Thyroid gland (tissue), 4 donors: ENCODE measurements around the gene LILRB1. TPM values are rescaled to one million over a fixed set of nuclear protein-coding genes. Genes with fewer than 3 reads are reported as not detected.
"Not testable (repeated sequence)": the region's sequence is repeated elsewhere in the genome, so short reads cannot be mapped to it uniquely, and the experiment has no call there.

Experiments
- DNase-seq, 2 donors: peaks; one replicate each; pipeline ENCODE4 v3.0.0-alpha.2; 2019
- H3K27ac ChIP-seq, 3 donors: fragments of 200-600 bp; sonication (generic); 1 replicate in 2 of 3; 2 replicates in 1 of 3; pipeline ENCODE4 v1.5.1; 2016 to 2019; ENCODE audit warnings: mild to moderate bottlenecking in 1 of 3, moderate library complexity in 1 of 3
- H3K27me3 ChIP-seq: fragments of 200-600 bp; sonication (generic); one replicate; pipeline ENCODE4 v1.5.1; 2019
- H3K36me3 ChIP-seq, 2 donors: fragments of 200-600 bp; sonication (generic); one replicate each; pipeline ENCODE4 v1.5.1; 2016 to 2019
- H3K4me1 ChIP-seq, 2 donors: fragments of 200-600 bp; sonication (generic); one replicate each; pipeline ENCODE4 v1.5.1; 2017 to 2019
- H3K4me3 ChIP-seq, 3 donors: fragments of 200-600 bp; sonication (generic); replicated peaks in 1 of 3; 1 replicate in 2 of 3; 2 replicates in 1 of 3; pipeline ENCODE4 v1.5.1; 2016; ENCODE audit warnings: mild to moderate bottlenecking in 1 of 3
- H3K9me3 ChIP-seq: fragments of 200-600 bp; sonication (generic); one replicate; pipeline ENCODE4 v1.5.1; 2017
- CTCF ChIP-seq, 6 experiments: fragments of 200-600 bp in 3 of 6; fragments of 450-650 bp in 3 of 6; sonication (generic) in 3 of 6; IDR thresholded peaks; one replicate each; pipeline ENCODE4 v1.5.1; 2016 to 2019; ENCODE audit warnings: antibody characterized with exemption in 6 of 6, mild to moderate bottlenecking in 2 of 6, inconsistent platforms in 1 of 6, moderate library complexity in 1 of 6
- POLR2A ChIP-seq, 2 donors: fragments of 450-650 bp; IDR thresholded peaks; one replicate each; pipeline ENCODE4 v1.6.1; 2017; ENCODE audit warnings: antibody characterized with exemption in 2 of 2, mild to moderate bottlenecking in 2 of 2, moderate library complexity in 1 of 2
- WGBS, 2 donors: methylation state at CpG; one replicate each; pipeline ENCODE4 v1.1.5; 2017; 5-methylcytosine and 5-hydroxymethylcytosine counted together
- intact Hi-C: fragments of 100-400 bp; cut with DNase I; formaldehyde crosslinking; loops from one replicate; pipeline ENCODE4 v1.15.1; 2023
- total RNA-seq, 4 donors: library from RNA; depleted of rRNA; stranded (reverse); fragments of >200 nt; gene quantifications; one replicate each; pipeline ENCODE4 v1.2.3, GENCODE V29; 2016

LILRB1 gene
- total RNA-seq: 1 to 10 TPM in 1 of 4 donors, under 1 TPM in 3; 0.13 to 1.5 (median 0.44) TPM

GRCh38 chr19:54630262-54630661 is at the start of gene LILRB1:
TSS of gene LILRB1 (plus strand) at chr19:54630484. CDS start at chr19:54631074, 590 bp downstream.
- H3K9me3 ChIP-seq, DNase-seq, H3K27ac ChIP-seq, intact Hi-C loops, H3K4me1 ChIP-seq, H3K4me3 ChIP-seq, H3K36me3 ChIP-seq, H3K27me3 ChIP-seq: not testable (repeated sequence)
- 75 to 81% methylated on average over 9 of the region's 9 CpGs for WGBS, 2 donors

GRCh38 chr19:54586397-54586796 is 43.9 kb upstream of the LILRB1 start:
- Histone ChIP-seq H3K27me3 (no peaks in the 10 kb centered on the region), H3K36me3 (no peaks in the 10 kb centered on the region), H3K4me1 (no peaks in the 10 kb centered on the region), H3K27ac (no peak overlapping the region), H3K4me3 (no peak overlapping the region), H3K9me3 (no peaks in the 10 kb centered on the region)
- no peak for DNase-seq
- TF ChIP-seq POLR2A (IDR thresholded peaks at IDR 0.05): no peak
- no peak for TF ChIP-seq CTCF (IDR thresholded peaks at IDR 0.05)
- intact Hi-C loops: loop anchor here (5.0 kb wide), 1 partner anchor 304 kb away; the partner anchor contains the start of gene LILRB2
- 65 to 80% methylated on average over 5 of the region's 5 CpGs for WGBS, 2 donors

- intact Hi-C loops: loop anchor here (5.0 kb wide), 1 partner anchor 305 kb away; the partner anchor contains the start of gene LILRB2
- DNase-seq: no peak
- Histone ChIP-seq H3K4me1 (no peaks in the 10 kb centered on the region), H3K4me3 (no peak overlapping the region), H3K9me3 (no peaks in the 10 kb centered on the region), H3K27me3 (no peaks in the 10 kb centered on the region), H3K36me3 (no peaks in the 10 kb centered on the region), H3K27ac (no peak overlapping the region)
- no peak for TF ChIP-seq CTCF (IDR thresholded peaks at IDR 0.05)
- TF ChIP-seq POLR2A (IDR thresholded peaks at IDR 0.05): no peak
- WGBS, 2 donors: 69 to 70% methylated on average over 6 to 7 of the region's 7 CpGs
Observed at GRCh38 chr19:54587026-54587425, 43.3 kb upstream of the LILRB1 start.

- H3K4me1 ChIP-seq, H3K27ac ChIP-seq, intact Hi-C loops, H3K4me3 ChIP-seq, H3K9me3 ChIP-seq, H3K27me3 ChIP-seq, DNase-seq, H3K36me3 ChIP-seq: not testable (repeated sequence)
- 66 to 71% methylated on average over 6 of the region's 6 CpGs for WGBS, 2 donors
Observed at GRCh38 chr19:54593445-54593844, 36.8 kb upstream of the LILRB1 start, which contains the start of gene LILRA1. TSS of gene LILRA1 (plus strand) at chr19:54593632. CDS start at chr19:54594245, 613 bp downstream.

- WGBS, 2 donors: 65 to 66% methylated on average over 5 to 6 of the region's 9 CpGs
- H3K27me3 ChIP-seq, intact Hi-C loops, H3K4me3 ChIP-seq, H3K9me3 ChIP-seq, H3K4me1 ChIP-seq, H3K27ac ChIP-seq, H3K36me3 ChIP-seq, DNase-seq: not testable (repeated sequence)
Observed at GRCh38 chr19:54593931-54594626, 36.2 kb upstream of the LILRB1 start.

GRCh38 chr19:54594737-54595136 is 35.5 kb upstream of the LILRB1 start:
- H3K27ac ChIP-seq: no peak overlapping the region
- H3K36me3 ChIP-seq: no peaks in the 10 kb centered on the region
- no peaks in the 10 kb centered on the region for H3K4me1 ChIP-seq
- no peak for DNase-seq
- no peak overlapping the region for H3K4me3 ChIP-seq
- intact Hi-C loops: no loop called here
- no peaks in the 10 kb centered on the region for H3K9me3 ChIP-seq
- TF ChIP-seq POLR2A (IDR thresholded peaks at IDR 0.05) (no peak), CTCF (IDR thresholded peaks at IDR 0.05) (no peak)
- H3K27me3 ChIP-seq: no peaks in the 10 kb centered on the region
- 93% methylated on average over 5 of the region's 5 CpGs; no CpG with 5 or more reads in 1 of the 2 donors for WGBS, 2 donors

- DNase-seq, H3K4me1 ChIP-seq, H3K27ac ChIP-seq, intact Hi-C loops, H3K9me3 ChIP-seq, H3K36me3 ChIP-seq, H3K27me3 ChIP-seq, H3K4me3 ChIP-seq: not testable (repeated sequence)
- 89 to 92% methylated on average over 21 to 22 of the region's 26 CpGs for WGBS, 2 donors
Observed at GRCh38 chr19:54595680-54596436, 34.4 kb upstream of the LILRB1 start.
